GM12878 (cell line): ENCODE measurements around the gene NFATC2. TPM values are rescaled to one million over a fixed set of nuclear protein-coding genes. Genes with fewer than 3 reads are reported as not detected.

Experiments used
- ATAC-seq: fragments of 200-7000 bp; cut with Tn5 transposase; 3 replicates; pipeline ENCODE4 v1.9.1; 2020; ENCODE audit warnings: mild to moderate bottlenecking, moderate library complexity
- BruUV-seq: library from RNA; stranded (reverse); fragments of 400-500 nt; replicated peaks from 2 replicates; lab custom pipeline; 2021; lab: Mats Ljungman, UMichigan
- CTCF ChIA-PET: fragments of 300-600 bp; sonication (Branson Sonifier 250); formaldehyde crosslinking; extraction: SDS; loops from one replicate; lab custom pipeline; 2021; ENCODE audit warnings: inconsistent platforms; lab: Yijun Ruan, JAX
- POLR2A ChIA-PET: fragments of 350-600 bp; formaldehyde crosslinking; extraction: SDS; loops from one replicate; lab custom pipeline; 2021; ENCODE audit warnings: inconsistent platforms; lab: Charles Lee
- RAD21 ChIA-PET: fragments of 300-600 bp; sonication (Branson Sonifier 250); formaldehyde crosslinking; loops from one replicate; lab custom pipeline; 2023; ENCODE audit warnings: antibody characterized with exemption; ENCODE audit not compliant: unreplicated experiment; lab: Charles Lee
- SMC1A ChIA-PET: fragments of 300-600 bp; sonication (Branson Sonifier 250); formaldehyde crosslinking; loops from one replicate; lab custom pipeline; 2023; ENCODE audit not compliant: unreplicated experiment, uncharacterized antibody; lab: Charles Lee
- DNase-seq: peaks from one replicate; pipeline ENCODE4 v3.0.0-alpha.2; 2011; ENCODE audit warnings: low read depth, low spot score
- FAIRE-seq: peaks from 3 replicates; lab custom pipeline; 2011; peaks lifted over from hg19 to GRCh38; lab: Jason Lieb, UNC
- H2AFZ ChIP-seq: 2 replicates; pipeline ENCODE4 v1.6.0; 2011; ENCODE audit warnings: low read depth, low read length, control low read depth; ENCODE audit not compliant: control insufficient read depth
- H3K27ac ChIP-seq: 2 replicates; pipeline ENCODE4 v1.5.1; 2011; ENCODE audit warnings: control low read depth; ENCODE audit not compliant: control insufficient read depth, insufficient read depth
- H3K27me3 ChIP-seq, 2 experiments: replicated peaks in 1 of 2; 2 replicates each; pipeline versions ENCODE4 v1.6.0 to v1.6.1; 2011; ENCODE audit warnings: low read length in 1 of 2; ENCODE audit not compliant: control insufficient read depth in 2 of 2, insufficient read depth in 2 of 2
- H3K36me3 ChIP-seq, 2 experiments: 2 replicates each; pipeline ENCODE4 v1.5.1; 2011; ENCODE audit warnings: low read length in 1 of 2; ENCODE audit not compliant: control insufficient read depth in 2 of 2, insufficient read depth in 2 of 2
- H3K4me1 ChIP-seq: 2 replicates; pipeline ENCODE4 v1.6.1; 2011; ENCODE audit warnings: mild to moderate bottlenecking, low read length, moderate library complexity, mixed read lengths; ENCODE audit not compliant: control insufficient read depth, insufficient read depth
- H3K4me2 ChIP-seq: 2 replicates; pipeline ENCODE4 v1.6.0; 2011; ENCODE audit warnings: control low read depth; ENCODE audit not compliant: control insufficient read depth, insufficient read depth
- H3K4me3 ChIP-seq: fragments of 200-600 bp; sonication (generic); 2 replicates; pipeline ENCODE4 v1.5.1; 2016
- H3K79me2 ChIP-seq: 2 replicates; pipeline ENCODE4 v1.6.0; 2011; ENCODE audit warnings: low read length; ENCODE audit not compliant: control insufficient read depth, insufficient read depth
- H3K9ac ChIP-seq: 2 replicates; pipeline ENCODE4 v1.8.0; 2011; ENCODE audit warnings: low read length, control low read depth, mixed read lengths; ENCODE audit not compliant: control insufficient read depth, insufficient read depth
- H3K9me3 ChIP-seq: replicated peaks from 3 replicates; pipeline ENCODE4 v1.5.1; 2011; ENCODE audit warnings: mild to moderate bottlenecking, low read length; ENCODE audit not compliant: control insufficient read depth, insufficient read depth
- H4K20me1 ChIP-seq: 2 replicates; pipeline ENCODE4 v1.6.0; 2011; ENCODE audit not compliant: control insufficient read depth, insufficient read depth
- GATAD2B ChIP-seq: fragments of 450-650 bp; conservative IDR thresholded peaks from 2 replicates; pipeline ENCODE4 v1.6.1; 2017; ENCODE audit warnings: low read depth, mild to moderate bottlenecking, moderate library complexity
- MEF2B ChIP-seq: fragments of 450-650 bp; IDR thresholded peaks from 2 replicates; pipeline ENCODE4 v1.6.1; 2018; ENCODE audit warnings: mild to moderate bottlenecking, moderate library complexity; ENCODE audit not compliant: partially characterized antibody, poor library complexity, severe bottlenecking
- NBN ChIP-seq: fragments of 450-650 bp; IDR thresholded peaks from 2 replicates; pipeline ENCODE4 v1.6.1; 2016
- POLR2AphosphoS5 ChIP-seq: IDR thresholded peaks from 2 replicates; pipeline ENCODE4 v1.6.1; 2011; ENCODE audit warnings: mild to moderate bottlenecking, low read length, inconsistent platforms
- TCF12 ChIP-seq: IDR thresholded peaks from 2 replicates; pipeline ENCODE4 v1.6.1; 2011; ENCODE audit warnings: low read depth, mild to moderate bottlenecking, low read length
- WGBS: methylation state at CpG from one replicate; pipeline ENCODE4 v1.1.6; 2016; ENCODE audit warnings: low lambda C conversion rate; ENCODE audit not compliant: insufficient replicate concordance, insufficient coverage; ENCODE audit errors: missing lambda C conversion rate; 5-methylcytosine and 5-hydroxymethylcytosine counted together
- in situ Hi-C: fragments of 300-500 bp; cut with MboI; formaldehyde crosslinking; loops from 9 replicates; pipeline ENCODE4 v1.14.3; 2018; ENCODE audit warnings: mixed read lengths
- intact Hi-C: fragments of 100-400 bp; cut with micrococcal nuclease; formaldehyde crosslinking; loops from one replicate; pipeline ENCODE4 v1.14.2; 2022; ENCODE audit not compliant: unreplicated experiment
- polyA plus RNA-seq, 11 experiments: library from polyadenylated mRNA; depleted of rRNA in 4 of 11; unstranded in 6 of 11; stranded (reverse) in 5 of 11; fragments of >200 nt; fragmentation: Nextera tagmentation in 4 of 11; fragmentation: Illumina TruSeq in 1 of 11; extraction: Ambion mirVana in 4 of 11; extraction: Trizol in 1 of 11; gene quantifications; 1 replicate in 1 of 11; 2 replicates in 10 of 11; pipeline versions ENCODE4 v1.2.1 to v1.2.3, GENCODE V29; 2011 to 2016; ENCODE audit warnings: inconsistent platforms in 2 of 11, missing spikeins in 2 of 11, low read depth in 1 of 11
- total RNA-seq, 4 experiments: library from RNA; depleted of rRNA in 3 of 4; stranded (reverse); fragments of >200 nt in 3 of 4; fragmentation: Illumina TruSeq in 1 of 4; extraction: Trizol in 1 of 4; gene quantifications; 2 replicates each; pipeline versions ENCODE4 v1.2.1 to v1.2.3, GENCODE V29; 2013 to 2021
- TF ChIP-seq, protein P1 (sequence below): fragments of 450-650 bp; IDR thresholded peaks from 2 replicates; pipeline ENCODE4 v1.6.1; 2017; ENCODE audit warnings: mild to moderate bottlenecking, moderate library complexity

The NFATC2 gene
- total and polyA plus RNA-seq, 10 of the 15 experiments (the other 5 are each of a cell fraction or from before 2014, with no cell fraction given): 3.3 to 20.0 (median 7.3) TPM

DNA sequence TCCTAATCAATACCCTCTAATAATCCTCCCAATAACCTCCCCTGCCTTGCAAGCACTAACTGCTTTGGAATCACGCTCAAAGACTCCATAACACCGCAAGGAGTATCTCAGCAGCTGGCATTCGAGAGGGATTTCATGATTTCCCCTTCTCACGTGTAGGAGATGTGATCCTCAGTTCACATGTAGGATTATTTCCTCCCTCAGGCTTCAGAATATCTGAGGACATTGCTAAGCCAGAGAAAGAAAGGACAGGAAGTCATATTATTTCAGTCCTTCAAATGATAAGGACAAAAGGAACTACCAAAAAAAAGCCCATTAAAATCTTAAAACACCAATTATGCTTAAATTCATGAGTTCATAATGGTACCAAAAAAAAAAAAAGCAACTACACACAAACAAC lies 122.9 kb downstream of the NFATC2 start:
- no peaks in the 10 kb centered on the region for H3K27me3 ChIP-seq
- no peaks in the 10 kb centered on the region; the same call in 2 of the 3 replicates for H3K9me3 ChIP-seq
- TF ChIP-seq MEF2B (no peak), TCF12 (no peak), POLR2AphosphoS5 (no peak), NBN (no peak), GATAD2B (no peak)
- TF ChIP-seq, protein P1, sequence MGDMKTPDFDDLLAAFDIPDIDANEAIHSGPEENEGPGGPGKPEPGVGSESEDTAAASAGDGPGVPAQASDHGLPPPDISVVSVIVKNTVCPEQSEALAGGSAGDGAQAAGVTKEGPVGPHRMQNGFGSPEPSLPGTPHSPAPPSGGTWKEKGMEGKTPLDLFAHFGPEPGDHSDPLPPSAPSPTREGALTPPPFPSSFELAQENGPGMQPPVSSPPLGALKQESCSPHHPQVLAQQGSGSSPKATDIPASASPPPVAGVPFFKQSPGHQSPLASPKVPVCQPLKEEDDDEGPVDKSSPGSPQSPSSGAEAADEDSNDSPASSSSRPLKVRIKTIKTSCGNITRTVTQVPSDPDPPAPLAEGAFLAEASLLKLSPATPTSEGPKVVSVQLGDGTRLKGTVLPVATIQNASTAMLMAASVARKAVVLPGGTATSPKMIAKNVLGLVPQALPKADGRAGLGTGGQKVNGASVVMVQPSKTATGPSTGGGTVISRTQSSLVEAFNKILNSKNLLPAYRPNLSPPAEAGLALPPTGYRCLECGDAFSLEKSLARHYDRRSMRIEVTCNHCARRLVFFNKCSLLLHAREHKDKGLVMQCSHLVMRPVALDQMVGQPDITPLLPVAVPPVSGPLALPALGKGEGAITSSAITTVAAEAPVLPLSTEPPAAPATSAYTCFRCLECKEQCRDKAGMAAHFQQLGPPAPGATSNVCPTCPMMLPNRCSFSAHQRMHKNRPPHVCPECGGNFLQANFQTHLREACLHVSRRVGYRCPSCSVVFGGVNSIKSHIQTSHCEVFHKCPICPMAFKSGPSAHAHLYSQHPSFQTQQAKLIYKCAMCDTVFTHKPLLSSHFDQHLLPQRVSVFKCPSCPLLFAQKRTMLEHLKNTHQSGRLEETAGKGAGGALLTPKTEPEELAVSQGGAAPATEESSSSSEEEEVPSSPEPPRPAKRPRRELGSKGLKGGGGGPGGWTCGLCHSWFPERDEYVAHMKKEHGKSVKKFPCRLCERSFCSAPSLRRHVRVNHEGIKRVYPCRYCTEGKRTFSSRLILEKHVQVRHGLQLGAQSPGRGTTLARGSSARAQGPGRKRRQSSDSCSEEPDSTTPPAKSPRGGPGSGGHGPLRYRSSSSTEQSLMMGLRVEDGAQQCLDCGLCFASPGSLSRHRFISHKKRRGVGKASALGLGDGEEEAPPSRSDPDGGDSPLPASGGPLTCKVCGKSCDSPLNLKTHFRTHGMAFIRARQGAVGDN: no peak
- ATAC-seq (no peak), FAIRE-seq (no peak), DNase-seq (no peak)
- peaks cover 0 to 8% of the 10 kb centered on the region in 2 experiments; a peak in 3 of 4 replicates for H3K36me3 ChIP-seq
- no peak overlapping the region for H2AFZ ChIP-seq
- 67% methylated on average over 4 of the region's 4 CpGs for WGBS
- ChIA-PET SMC1A (interaction anchor here (6.1 kb wide), 1 partner anchor 34 kb away, joined by 32 read pairs; no protein-coding TSS in a partner anchor), POLR2A (no interaction called here), RAD21 (no interaction called here), CTCF (no interaction called here)
- BruUV-seq: no TSS peak
- no peak overlapping the region for H3K9ac ChIP-seq
- H3K4me2 ChIP-seq: no peak overlapping the region
- in situ Hi-C loops: loop anchor here (25.0 kb wide), 1 partner anchor 743 kb away; no protein-coding TSS in a partner anchor
- H3K4me1 ChIP-seq: peaks cover 39% of the 10 kb centered on the region
- no peaks in the 10 kb centered on the region; the same call in 1 of the 2 replicates for H3K79me2 ChIP-seq
- no peak overlapping the region for H3K27ac ChIP-seq
- intact Hi-C loops: no loop called here
- H3K4me3 ChIP-seq: no peak overlapping the region
- H4K20me1 ChIP-seq: no peaks in the 10 kb centered on the region
